NT2/D1 (cell line): ENCODE results near the gene ZNF692.

Experiments
- SUZ12 ChIP-seq: IDR thresholded peaks from 2 replicates; pipeline ENCODE4 v1.6.1; 2011; ENCODE audit not compliant: insufficient read length, insufficient read depth; ENCODE audit errors: extremely low read depth
- YY1 ChIP-seq: IDR thresholded peaks from 2 replicates; pipeline ENCODE4 v1.6.1; 2011; ENCODE audit not compliant: insufficient read length, insufficient read depth
- ZNF274 ChIP-seq: IDR thresholded peaks from 2 replicates; pipeline ENCODE4 v1.6.1; 2011; ENCODE audit warnings: mild to moderate bottlenecking, low read depth, low read length

DNA sequence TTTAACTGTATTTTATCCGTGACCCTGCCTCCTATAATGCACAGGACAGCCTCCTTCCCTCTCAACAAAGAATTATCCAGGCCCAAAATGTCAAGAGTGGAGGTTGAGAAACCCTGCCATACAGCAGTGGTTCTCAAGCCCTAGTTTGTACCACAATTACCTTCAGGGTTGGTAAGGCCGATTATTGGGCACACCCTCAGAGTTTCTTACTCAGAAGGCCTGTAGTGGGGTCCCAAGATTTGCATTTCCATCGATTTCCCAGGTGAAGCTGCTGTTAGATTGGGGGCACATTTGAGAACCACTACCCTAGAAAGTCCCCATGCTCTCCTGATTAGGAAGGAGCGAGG lies 46.8 kb upstream of the ZNF692 start:
- TF ChIP-seq ZNF274 (no peak), YY1 (no peak), SUZ12 (no peak)
